OCI-LY1 (cell line): ENCODE results near the gene CPTP.

Experiments used
- EZH2 ChIP-seq: fragments of 200-600 bp; sonication (generic), shearing (Covaris generic); IDR thresholded peaks from 2 replicates; pipeline ENCODE4 v1.8.0; 2017; ENCODE audit warnings: borderline replicate concordance, mixed run types, mild to moderate bottlenecking, antibody characterized with exemption, low read length, moderate library complexity, mixed read lengths
- TF ChIP-seq, protein P1 (sequence below): fragments of 200-600 bp; sonication (generic), shearing (Covaris generic); IDR thresholded peaks from 2 replicates; pipeline ENCODE4 v1.5.1; 2017; ENCODE audit warnings: mild to moderate bottlenecking, antibody characterized with exemption, low read length, moderate library complexity, mixed read lengths

DNA sequence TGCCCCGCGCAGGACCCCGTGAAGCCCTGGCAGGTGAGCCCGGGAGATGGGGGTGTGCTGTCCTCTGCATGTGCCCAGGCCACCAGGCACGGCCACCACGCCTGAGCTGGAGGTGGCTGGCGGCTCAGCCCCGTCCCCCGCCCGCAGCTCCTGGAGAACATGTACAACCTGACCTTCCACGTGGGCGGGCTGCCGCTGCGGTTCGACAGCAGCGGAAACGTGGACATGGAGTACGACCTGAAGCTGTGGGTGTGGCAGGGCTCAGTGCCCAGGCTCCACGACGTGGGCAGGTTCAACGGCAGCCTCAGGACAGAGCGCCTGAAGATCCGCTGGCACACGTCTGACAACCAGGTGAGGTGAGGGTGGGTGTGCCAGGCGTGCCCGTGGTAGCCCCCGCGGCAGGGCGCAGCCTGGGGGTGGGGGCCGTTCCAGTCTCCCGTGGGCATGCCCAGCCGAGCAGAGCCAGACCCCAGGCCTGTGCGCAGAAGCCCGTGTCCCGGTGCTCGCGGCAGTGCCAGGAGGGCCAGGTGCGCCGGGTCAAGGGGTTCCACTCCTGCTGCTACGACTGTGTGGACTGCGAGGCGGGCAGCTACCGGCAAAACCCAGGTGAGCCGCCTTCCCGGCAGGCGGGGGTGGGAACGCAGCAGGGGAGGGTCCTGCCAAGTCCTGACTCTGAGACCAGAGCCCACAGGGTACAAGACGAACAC, 8.3 kb downstream of the CPTP start:
- TF ChIP-seq, protein P1, sequence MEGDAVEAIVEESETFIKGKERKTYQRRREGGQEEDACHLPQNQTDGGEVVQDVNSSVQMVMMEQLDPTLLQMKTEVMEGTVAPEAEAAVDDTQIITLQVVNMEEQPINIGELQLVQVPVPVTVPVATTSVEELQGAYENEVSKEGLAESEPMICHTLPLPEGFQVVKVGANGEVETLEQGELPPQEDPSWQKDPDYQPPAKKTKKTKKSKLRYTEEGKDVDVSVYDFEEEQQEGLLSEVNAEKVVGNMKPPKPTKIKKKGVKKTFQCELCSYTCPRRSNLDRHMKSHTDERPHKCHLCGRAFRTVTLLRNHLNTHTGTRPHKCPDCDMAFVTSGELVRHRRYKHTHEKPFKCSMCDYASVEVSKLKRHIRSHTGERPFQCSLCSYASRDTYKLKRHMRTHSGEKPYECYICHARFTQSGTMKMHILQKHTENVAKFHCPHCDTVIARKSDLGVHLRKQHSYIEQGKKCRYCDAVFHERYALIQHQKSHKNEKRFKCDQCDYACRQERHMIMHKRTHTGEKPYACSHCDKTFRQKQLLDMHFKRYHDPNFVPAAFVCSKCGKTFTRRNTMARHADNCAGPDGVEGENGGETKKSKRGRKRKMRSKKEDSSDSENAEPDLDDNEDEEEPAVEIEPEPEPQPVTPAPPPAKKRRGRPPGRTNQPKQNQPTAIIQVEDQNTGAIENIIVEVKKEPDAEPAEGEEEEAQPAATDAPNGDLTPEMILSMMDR = no peak
- no peak for TF ChIP-seq EZH2
